HepG2 (cell line): Measurements from ENCODE around the gene VAMP8. TPM values are rescaled to one million over a fixed set of nuclear protein-coding genes. Genes with fewer than 3 reads are reported as not detected.
A peak's percentile ranks its signal among the peaks of the same experiment; 100 is the strongest.

Experiments used
- CBX5 ChIP-seq: sonication (generic); formaldehyde crosslinking; IDR thresholded peaks from 2 replicates; pipeline ENCODE4 v1.4.0; 2020; ENCODE audit warnings: missing genetic modification reagents, borderline replicate concordance
- CSRNP1 ChIP-seq: sonication (generic); formaldehyde crosslinking; IDR thresholded peaks from 2 replicates; pipeline ENCODE4 v1.8.1; 2023; ENCODE audit warnings: mild to moderate bottlenecking, missing genetic modification reagents
- GATA4 ChIP-seq: sonication (generic); IDR thresholded peaks from 2 replicates; pipeline ENCODE4 v1.6.1; 2016; ENCODE audit warnings: antibody characterized with exemption, low read depth, borderline replicate concordance
- GTF2F1 ChIP-seq: fragments of 150-350 bp; IDR thresholded peaks from 2 replicates; pipeline ENCODE4 v1.6.1; 2014; ENCODE audit warnings: low read length
- HNRNPUL1 ChIP-seq: fragments of 200-400 bp; formaldehyde crosslinking; IDR thresholded peaks from 2 replicates; pipeline ENCODE4 v1.6.1; 2017; ENCODE audit warnings: low read depth, mild to moderate bottlenecking, low read length, moderate library complexity
- IRF2 ChIP-seq: IDR thresholded peaks from 2 replicates; pipeline ENCODE4 v1.6.1; 2018; ENCODE audit warnings: missing genetic modification reagents, missing compliant biosample characterization
- KMT2B ChIP-seq: IDR thresholded peaks from 2 replicates; pipeline ENCODE4 v1.6.1; 2016; ENCODE audit warnings: missing genetic modification reagents, missing compliant biosample characterization
- NFATC3 ChIP-seq: sonication (generic); formaldehyde crosslinking; IDR thresholded peaks from 2 replicates; pipeline ENCODE4 v1.5.1; 2020; ENCODE audit warnings: mild to moderate bottlenecking, missing genetic modification reagents
- PHF5A ChIP-seq: IDR thresholded peaks from one replicate; pipeline ENCODE4 v1.6.1; 2018; ENCODE audit warnings: low read depth, missing genetic modification reagents; ENCODE audit not compliant: unreplicated experiment
- POLR2G ChIP-seq: fragments of 200-400 bp; formaldehyde crosslinking; IDR thresholded peaks from 2 replicates; pipeline ENCODE4 v1.6.1; 2018; ENCODE audit warnings: mild to moderate bottlenecking, low read depth, low read length, moderate library complexity
- SAP130 ChIP-seq: IDR thresholded peaks from 2 replicates; pipeline ENCODE4 v1.6.1; 2016; ENCODE audit warnings: low read depth
- SMYD3 ChIP-seq: sonication (generic); formaldehyde crosslinking; IDR thresholded peaks from 2 replicates; pipeline ENCODE4 v1.8.1; 2023; ENCODE audit warnings: mild to moderate bottlenecking, missing genetic modification reagents
- SOX6 ChIP-seq, 2 experiments: fragments of 450-650 bp in 1 of 2; sonication (generic) in 1 of 2; formaldehyde crosslinking in 1 of 2; IDR thresholded peaks; 2 replicates each; pipeline versions ENCODE4 v1.4.0 to v1.6.1; 2017 to 2020; ENCODE audit warnings: antibody characterized with exemption in 1 of 2, mild to moderate bottlenecking in 1 of 2, missing genetic modification reagents in 1 of 2
- TRIM24 ChIP-seq: sonication (generic); formaldehyde crosslinking; IDR thresholded peaks from 2 replicates; pipeline ENCODE4 v1.8.0; 2022; ENCODE audit warnings: mild to moderate bottlenecking, missing genetic modification reagents
- WIZ ChIP-seq: sonication (generic); formaldehyde crosslinking; IDR thresholded peaks from 2 replicates; pipeline ENCODE4 v1.5.1; 2020; ENCODE audit warnings: mild to moderate bottlenecking, missing genetic modification reagents
- ZGPAT ChIP-seq: IDR thresholded peaks from 2 replicates; pipeline ENCODE4 v1.6.1; 2016; ENCODE audit warnings: mild to moderate bottlenecking
- ZNF225 ChIP-seq: sonication (generic); formaldehyde crosslinking; IDR thresholded peaks from 2 replicates; pipeline ENCODE4 v1.4.0; 2020; ENCODE audit warnings: mild to moderate bottlenecking, missing genetic modification reagents
- ZNF274 ChIP-seq: sonication (generic); formaldehyde crosslinking; IDR thresholded peaks from 2 replicates; pipeline ENCODE4 v1.5.1; 2020; ENCODE audit warnings: mild to moderate bottlenecking, missing genetic modification reagents
- ZNF383 ChIP-seq: sonication (generic); formaldehyde crosslinking; IDR thresholded peaks from 2 replicates; pipeline ENCODE4 v1.4.0; 2020; ENCODE audit warnings: missing genetic modification reagents, mild to moderate bottlenecking, borderline replicate concordance
- ZNF530 ChIP-seq: sonication (generic); formaldehyde crosslinking; IDR thresholded peaks from 2 replicates; pipeline ENCODE4 v1.5.0; 2020; ENCODE audit warnings: low read depth, mild to moderate bottlenecking, missing genetic modification reagents
- ZNF552 ChIP-seq: sonication (generic); formaldehyde crosslinking; IDR thresholded peaks from 2 replicates; pipeline ENCODE4 v1.9.0; 2022; ENCODE audit warnings: missing genetic modification reagents, mild to moderate bottlenecking, borderline replicate concordance
- ZNF580 ChIP-seq: IDR thresholded peaks from 2 replicates; pipeline ENCODE4 v1.6.1; 2016; ENCODE audit warnings: low read depth, borderline replicate concordance
- ZNF605 ChIP-seq: sonication (generic); formaldehyde crosslinking; IDR thresholded peaks from 2 replicates; pipeline ENCODE4 v1.8.0; 2022; ENCODE audit warnings: mild to moderate bottlenecking, missing genetic modification reagents
- polyA plus RNA-seq, 8 experiments: library from polyadenylated mRNA; depleted of rRNA in 3 of 8; stranded (reverse) in 7 of 8; unstranded in 1 of 8; fragments of >200 nt; fragmentation: Illumina TruSeq in 4 of 8; extraction: Trizol in 4 of 8; gene quantifications; 2 replicates each; pipeline versions ENCODE4 v1.2.1 to v1.2.3, GENCODE V29; 2011 to 2016; ENCODE audit warnings: low read depth in 4 of 8, missing spikeins in 1 of 8, mixed read lengths in 1 of 8; ENCODE audit not compliant: insufficient read depth in 1 of 8
- total RNA-seq, 5 experiments: library from RNA; depleted of rRNA; stranded (reverse); fragments of >200 nt; fragmentation: Illumina TruSeq; extraction: Trizol; gene quantifications; 2 replicates each; pipeline ENCODE4 v1.2.3, GENCODE V29; 2016; ENCODE audit warnings: low read depth in 1 of 5
- TF ChIP-seq, protein P1 (sequence below): sonication (generic); formaldehyde crosslinking; IDR thresholded peaks from 2 replicates; pipeline ENCODE4 v1.4.0; 2020; ENCODE audit warnings: missing genetic modification reagents

Gene VAMP8
- total and polyA plus RNA-seq, 2 of the 13 experiments (the other 11 are each of a cell fraction or from before 2014, with no cell fraction given), result 83.3 to 157 TPM

- TF ChIP-seq ZNF580 (CRISPR knock-in tag) (peak; percentile 48; the same call in 1 of the 2 replicates), ZNF274 (peak; percentile 51; the same call in 1 of the 2 replicates), WIZ (CRISPR knock-in tag) (peak; percentile 77; the same call in 1 of the 2 replicates), CBX5 (CRISPR knock-in tag) (no peak), TRIM24 (CRISPR knock-in tag) (no peak), SAP130 (CRISPR knock-in tag) (peak; percentile 94), GTF2F1 (no peak), ZNF225 (CRISPR knock-in tag) (no peak), CSRNP1 (peak; percentile 58; the same call in 1 of the 2 replicates), ZNF605 (CRISPR knock-in tag) (peak; percentile 77; the same call in 1 of the 2 replicates), GATA4 (no peak), ZNF383 (CRISPR knock-in tag) (no peak), NFATC3 (no peak), ZGPAT (peak; percentile 52; the same call in 1 of the 2 replicates), ZNF552 (CRISPR knock-in tag) (no peak), SMYD3 (CRISPR knock-in tag) (peak; percentile 12; the same call in 1 of the 2 replicates), SOX6 (IDR thresholded peaks at IDR 0.05) (no peak), SOX6 (CRISPR knock-in tag; IDR thresholded peaks at IDR 0.05) (peak; percentile 69), KMT2B (CRISPR knock-in tag) (no peak), HNRNPUL1 (no peak), IRF2 (CRISPR knock-in tag) (peak; percentile 46), ZNF530 (CRISPR knock-in tag) (no peak), POLR2G (no peak), PHF5A (CRISPR knock-in tag) (no peak)
- TF ChIP-seq, protein P1, sequence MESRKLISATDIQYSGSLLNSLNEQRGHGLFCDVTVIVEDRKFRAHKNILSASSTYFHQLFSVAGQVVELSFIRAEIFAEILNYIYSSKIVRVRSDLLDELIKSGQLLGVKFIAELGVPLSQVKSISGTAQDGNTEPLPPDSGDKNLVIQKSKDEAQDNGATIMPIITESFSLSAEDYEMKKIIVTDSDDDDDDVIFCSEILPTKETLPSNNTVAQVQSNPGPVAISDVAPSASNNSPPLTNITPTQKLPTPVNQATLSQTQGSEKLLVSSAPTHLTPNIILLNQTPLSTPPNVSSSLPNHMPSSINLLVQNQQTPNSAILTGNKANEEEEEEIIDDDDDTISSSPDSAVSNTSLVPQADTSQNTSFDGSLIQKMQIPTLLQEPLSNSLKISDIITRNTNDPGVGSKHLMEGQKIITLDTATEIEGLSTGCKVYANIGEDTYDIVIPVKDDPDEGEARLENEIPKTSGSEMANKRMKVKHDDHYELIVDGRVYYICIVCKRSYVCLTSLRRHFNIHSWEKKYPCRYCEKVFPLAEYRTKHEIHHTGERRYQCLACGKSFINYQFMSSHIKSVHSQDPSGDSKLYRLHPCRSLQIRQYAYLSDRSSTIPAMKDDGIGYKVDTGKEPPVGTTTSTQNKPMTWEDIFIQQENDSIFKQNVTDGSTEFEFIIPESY (CRISPR knock-in tag), result no peak
Observed at GRCh38 chr2:85589982-85590791, 12.8 kb downstream of the VAMP8 start (continued).
